ENCODE data around the gene MFF. TPM values are rescaled to one million over a fixed set of nuclear protein-coding genes. Genes with fewer than 3 reads are reported as not detected.

The MFF gene
- total RNA-seq, 1 donor from 2014 or later = 108 TPM

DNA sequence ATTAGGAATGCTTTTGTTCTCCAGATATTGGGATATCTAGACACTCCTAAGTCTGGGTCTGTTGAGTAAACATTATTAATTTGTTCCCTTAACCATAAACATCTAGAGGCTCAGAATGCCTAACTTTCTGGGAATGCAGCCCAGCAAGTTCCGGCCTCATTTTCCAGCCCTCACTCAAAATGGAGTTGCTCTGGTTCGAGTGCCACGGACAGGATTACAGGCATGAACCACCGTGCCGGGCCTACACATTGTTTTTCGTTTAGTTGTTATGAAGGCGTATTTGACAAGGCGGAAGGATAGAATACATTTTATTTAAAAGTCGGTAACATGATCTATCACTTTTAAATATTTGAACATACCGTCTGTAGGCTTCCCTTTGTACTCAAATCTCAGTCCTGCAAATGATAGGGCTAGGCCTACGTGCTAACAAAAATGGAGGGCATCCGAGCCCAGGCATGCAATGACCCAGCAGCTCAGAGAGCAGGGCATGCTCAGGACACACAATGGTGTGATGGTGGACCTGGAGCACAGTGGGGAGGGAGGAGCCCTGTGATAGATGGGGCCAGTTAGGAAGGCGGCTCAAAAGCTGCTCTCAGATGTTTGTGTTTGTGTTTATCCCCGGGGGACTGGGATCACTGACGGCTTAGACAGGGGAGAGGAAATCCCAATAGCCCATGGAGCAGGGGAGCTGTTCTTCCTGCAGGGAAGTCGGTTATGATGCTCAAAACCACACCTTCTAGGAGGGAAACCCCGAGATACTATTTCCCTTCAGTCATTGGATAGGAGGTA, 65.6 kb downstream of the MFF start:
- DNase-seq = no peak
- peaks cover 2% of the 10 kb centered on the region for H3K27me3 Mint-ChIP-seq (ENCODE audit: unreplicated experiment)
- no peak overlapping the region for H3K27ac Mint-ChIP-seq (ENCODE audit: unreplicated experiment)
- H3K36me3 Mint-ChIP-seq (ENCODE audit: unreplicated experiment) = no peaks in the 10 kb centered on the region
- TF ChIP-seq, protein P1, sequence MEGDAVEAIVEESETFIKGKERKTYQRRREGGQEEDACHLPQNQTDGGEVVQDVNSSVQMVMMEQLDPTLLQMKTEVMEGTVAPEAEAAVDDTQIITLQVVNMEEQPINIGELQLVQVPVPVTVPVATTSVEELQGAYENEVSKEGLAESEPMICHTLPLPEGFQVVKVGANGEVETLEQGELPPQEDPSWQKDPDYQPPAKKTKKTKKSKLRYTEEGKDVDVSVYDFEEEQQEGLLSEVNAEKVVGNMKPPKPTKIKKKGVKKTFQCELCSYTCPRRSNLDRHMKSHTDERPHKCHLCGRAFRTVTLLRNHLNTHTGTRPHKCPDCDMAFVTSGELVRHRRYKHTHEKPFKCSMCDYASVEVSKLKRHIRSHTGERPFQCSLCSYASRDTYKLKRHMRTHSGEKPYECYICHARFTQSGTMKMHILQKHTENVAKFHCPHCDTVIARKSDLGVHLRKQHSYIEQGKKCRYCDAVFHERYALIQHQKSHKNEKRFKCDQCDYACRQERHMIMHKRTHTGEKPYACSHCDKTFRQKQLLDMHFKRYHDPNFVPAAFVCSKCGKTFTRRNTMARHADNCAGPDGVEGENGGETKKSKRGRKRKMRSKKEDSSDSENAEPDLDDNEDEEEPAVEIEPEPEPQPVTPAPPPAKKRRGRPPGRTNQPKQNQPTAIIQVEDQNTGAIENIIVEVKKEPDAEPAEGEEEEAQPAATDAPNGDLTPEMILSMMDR (IDR thresholded peaks at IDR 0.05; ENCODE audit: partially characterized antibody, unreplicated experiment) = no peak
- peaks cover 5% of the 10 kb centered on the region for H3K4me1 Mint-ChIP-seq (ENCODE audit: low read depth, unreplicated experiment)
- H3K9me3 Mint-ChIP-seq (ENCODE audit: unreplicated experiment) = no peaks in the 10 kb centered on the region
- no peak overlapping the region for H3K4me3 Mint-ChIP-seq (ENCODE audit: unreplicated experiment)

DNA sequence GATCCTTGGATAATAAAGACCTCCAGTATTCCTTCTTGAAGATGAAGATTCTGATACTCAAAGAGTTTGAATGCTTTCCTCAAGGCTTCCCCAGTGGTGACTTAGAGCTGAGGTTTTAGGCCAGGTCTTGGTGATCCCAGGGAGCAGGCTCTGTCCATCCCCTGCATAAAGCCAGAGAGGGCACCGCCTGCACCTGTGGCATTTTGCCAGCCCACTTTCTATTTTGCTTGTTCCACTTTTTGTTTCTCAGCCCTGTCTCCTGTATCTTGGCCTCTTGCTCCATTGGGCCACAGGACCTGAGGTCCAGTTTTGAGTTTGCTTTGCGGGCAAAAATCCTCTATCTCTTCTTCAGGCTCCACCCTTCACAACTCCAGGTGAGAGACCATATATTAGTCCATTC, 69.3 kb downstream of the MFF start:
- peaks cover 5% of the 10 kb centered on the region for H3K4me1 Mint-ChIP-seq (ENCODE audit: low read depth, unreplicated experiment)
- H3K9me3 Mint-ChIP-seq (ENCODE audit: unreplicated experiment) = no peaks in the 10 kb centered on the region
- TF ChIP-seq, protein P1 (IDR thresholded peaks at IDR 0.05; ENCODE audit: partially characterized antibody, unreplicated experiment) = no peak
- no peak overlapping the region for H3K27ac Mint-ChIP-seq (ENCODE audit: unreplicated experiment)
- no peak for DNase-seq
- H3K4me3 Mint-ChIP-seq (ENCODE audit: unreplicated experiment) = no peak overlapping the region
- no peaks in the 10 kb centered on the region for H3K36me3 Mint-ChIP-seq (ENCODE audit: unreplicated experiment)
- peaks cover 2% of the 10 kb centered on the region for H3K27me3 Mint-ChIP-seq (ENCODE audit: unreplicated experiment)

DNA sequence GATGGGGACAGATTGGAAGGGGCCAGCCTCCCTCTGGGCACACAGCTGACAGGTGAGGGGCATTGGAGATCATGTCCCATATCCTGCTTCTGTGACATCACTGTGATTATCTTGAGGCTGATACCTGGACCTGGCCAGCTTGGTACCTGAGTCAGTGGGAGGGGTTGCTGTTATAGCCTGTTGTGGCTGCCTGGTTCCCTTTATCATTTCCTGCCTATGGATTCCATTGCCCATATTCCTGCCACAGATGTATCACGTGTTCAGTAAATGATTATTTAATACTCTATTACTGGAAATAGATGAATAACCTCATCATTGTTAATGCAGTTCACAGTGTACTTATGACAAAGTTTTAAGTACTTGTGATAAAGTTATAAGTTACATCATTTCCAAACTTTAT, 70.5 kb downstream of the MFF start:
- DNase-seq = no peak
- no peaks in the 10 kb centered on the region for H3K27me3 Mint-ChIP-seq (ENCODE audit: unreplicated experiment)
- no peak overlapping the region for H3K27ac Mint-ChIP-seq (ENCODE audit: unreplicated experiment)
- H3K36me3 Mint-ChIP-seq (ENCODE audit: unreplicated experiment) = no peaks in the 10 kb centered on the region
- no peaks in the 10 kb centered on the region for H3K9me3 Mint-ChIP-seq (ENCODE audit: unreplicated experiment)
- peaks cover 5% of the 10 kb centered on the region for H3K4me1 Mint-ChIP-seq (ENCODE audit: low read depth, unreplicated experiment)
- H3K4me3 Mint-ChIP-seq (ENCODE audit: unreplicated experiment) = no peak overlapping the region
- TF ChIP-seq, protein P1 (IDR thresholded peaks at IDR 0.05; ENCODE audit: partially characterized antibody, unreplicated experiment) = no peak

DNA sequence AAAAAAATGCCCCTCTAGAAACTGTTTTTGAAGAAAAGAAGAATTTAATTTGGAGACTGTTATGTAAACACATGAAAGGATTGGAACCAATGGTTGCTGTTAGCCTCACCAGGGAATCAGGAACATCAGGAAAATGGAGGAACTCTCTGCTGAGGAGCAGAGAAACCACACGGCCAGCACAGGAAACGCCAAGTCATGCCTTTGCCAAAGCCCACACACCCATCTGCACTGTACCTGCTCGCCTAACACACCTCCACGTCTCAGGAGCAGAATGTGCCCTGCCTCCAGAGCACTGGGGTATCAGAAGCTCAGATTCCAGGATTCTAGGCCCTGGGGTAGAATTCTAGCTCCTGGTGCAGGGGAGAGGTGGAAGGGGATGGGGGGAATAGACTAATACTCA, 72.5 kb downstream of the MFF start:
- no peaks in the 10 kb centered on the region for H3K9me3 Mint-ChIP-seq (ENCODE audit: unreplicated experiment)
- DNase-seq = no peak
- H3K4me1 Mint-ChIP-seq (ENCODE audit: low read depth, unreplicated experiment) = peaks cover 5% of the 10 kb centered on the region
- H3K27ac Mint-ChIP-seq (ENCODE audit: unreplicated experiment) = no peak overlapping the region
- no peak overlapping the region for H3K4me3 Mint-ChIP-seq (ENCODE audit: unreplicated experiment)
- TF ChIP-seq, protein P1 (IDR thresholded peaks at IDR 0.05; ENCODE audit: partially characterized antibody, unreplicated experiment) = no peak
- no peaks in the 10 kb centered on the region for H3K27me3 Mint-ChIP-seq (ENCODE audit: unreplicated experiment)
- H3K36me3 Mint-ChIP-seq (ENCODE audit: unreplicated experiment) = no peaks in the 10 kb centered on the region

All from glutamatergic neuron (in vitro differentiated cells).